Stimulated activated CD4-positive, alpha-beta T cell treated with anti-CD3 and anti-CD28 coated beads, Interleukin-4, amount 100 ng/mL, for 24 hours (primary cell): ENCODE data around the gene CNKSR3.
A peak's percentile ranks its signal among the peaks of the same experiment; 100 is the strongest.

Experiments used
- DNase-seq: peaks from one replicate; pipeline ENCODE4 v3.0.0-alpha.2; 2020

CNKSR3 gene

GRCh38 chr6:154410619-154411072 is 99.8 kb downstream of the CNKSR3 start:
- peak; percentile 59 for DNase-seq

DNA sequence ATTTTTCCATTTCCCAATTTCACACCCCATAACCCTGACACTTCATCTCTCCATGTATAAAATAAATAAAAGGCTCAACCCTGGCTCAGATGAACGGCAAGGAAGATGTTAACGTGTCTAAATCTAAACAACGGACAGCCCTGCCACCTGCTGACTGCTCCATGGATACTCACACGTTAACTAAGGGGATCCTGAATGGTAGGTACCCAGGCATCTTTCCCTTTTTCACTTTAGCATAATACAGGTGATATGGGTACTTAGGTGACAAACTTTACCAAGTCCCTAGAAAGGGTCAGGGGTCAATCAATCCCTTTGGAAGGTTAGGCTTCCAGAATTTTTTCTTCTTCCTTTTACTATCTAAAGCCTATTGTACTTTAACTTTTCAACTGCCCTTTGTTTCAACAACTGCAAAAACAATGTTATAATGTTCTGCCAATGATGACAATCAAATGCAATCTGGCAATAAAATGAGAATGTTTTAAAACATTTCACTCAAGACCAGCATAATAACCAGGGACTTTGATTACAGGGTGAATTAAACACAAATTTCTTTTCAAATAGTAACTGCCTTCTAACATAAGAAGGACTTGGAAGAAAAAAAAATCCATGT is 101.5 kb downstream of the CNKSR3 start:
- no peak for DNase-seq

DNA sequence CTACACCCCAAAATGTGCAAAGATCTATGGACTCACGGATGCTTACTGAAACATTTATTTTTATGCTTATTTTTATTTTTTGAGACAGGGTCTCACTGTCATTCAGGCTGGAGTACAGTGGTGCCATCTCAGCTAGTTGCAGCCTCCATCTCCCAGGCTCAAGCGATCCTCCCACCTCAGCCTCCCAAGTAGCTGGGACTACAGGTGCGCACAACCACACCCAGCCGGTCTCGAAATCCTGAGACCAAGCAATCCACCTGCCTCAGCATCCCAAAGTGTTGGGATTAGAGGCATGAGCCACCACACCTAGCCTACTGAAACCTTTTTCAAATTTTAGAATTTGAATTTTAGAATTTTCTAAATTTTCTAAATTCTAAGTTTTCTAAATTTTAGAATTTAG is 103.0 kb downstream of the CNKSR3 start:
- DNase-seq, result no peak

GRCh38 chr6:154406869-154407268 is 103.6 kb downstream of the CNKSR3 start:
- DNase-seq, result no peak

DNA sequence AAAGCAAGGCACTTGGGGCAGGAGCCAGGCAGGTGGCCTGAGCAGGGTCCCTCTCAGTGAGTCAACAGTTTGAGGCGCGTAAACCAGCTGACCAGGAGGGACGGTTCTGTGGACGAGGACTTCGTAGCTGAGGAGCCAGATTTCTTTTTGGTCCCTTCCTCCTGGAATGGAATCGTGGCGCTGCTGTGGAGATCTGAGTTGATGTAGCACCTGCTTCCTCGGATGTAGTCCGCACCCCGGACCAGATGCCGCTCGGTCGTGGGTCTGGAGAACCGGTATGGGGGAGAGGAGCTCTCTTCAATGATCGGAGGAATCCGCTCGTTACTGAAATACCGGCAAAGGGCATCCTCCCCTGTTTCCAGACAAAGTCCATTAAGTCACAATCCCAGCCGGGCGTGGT is 104.2 kb downstream of the CNKSR3 start:
- DNase-seq, result no peak

DNA sequence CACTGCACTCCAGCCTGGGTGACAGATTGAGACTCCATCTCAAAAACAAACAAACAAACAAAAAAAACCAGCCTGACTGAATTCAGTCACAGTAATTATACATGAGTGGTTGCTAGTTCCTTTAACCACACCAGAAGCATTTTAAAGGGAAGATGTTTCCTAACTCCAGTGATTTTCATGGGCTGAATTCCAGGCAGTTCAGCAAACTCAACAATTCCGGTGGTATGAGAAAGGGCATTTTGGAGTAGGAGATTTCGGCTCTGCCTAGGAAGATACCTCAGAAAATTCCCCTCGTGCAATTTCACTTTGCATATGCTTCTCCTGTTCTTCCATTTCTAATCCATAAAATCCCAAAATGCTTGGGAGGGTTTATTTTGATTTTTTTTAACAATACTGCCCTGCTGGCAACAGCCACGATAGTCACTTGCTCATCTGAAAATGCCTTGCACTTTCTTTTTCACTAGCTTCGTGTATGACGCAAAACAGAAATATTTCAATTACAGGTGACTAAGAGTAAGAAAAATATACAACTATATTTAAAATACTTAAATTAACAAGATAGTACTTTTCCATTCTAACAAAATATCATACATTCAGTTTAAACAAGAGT is 105.6 kb downstream of the CNKSR3 start:
- DNase-seq, result no peak

DNA sequence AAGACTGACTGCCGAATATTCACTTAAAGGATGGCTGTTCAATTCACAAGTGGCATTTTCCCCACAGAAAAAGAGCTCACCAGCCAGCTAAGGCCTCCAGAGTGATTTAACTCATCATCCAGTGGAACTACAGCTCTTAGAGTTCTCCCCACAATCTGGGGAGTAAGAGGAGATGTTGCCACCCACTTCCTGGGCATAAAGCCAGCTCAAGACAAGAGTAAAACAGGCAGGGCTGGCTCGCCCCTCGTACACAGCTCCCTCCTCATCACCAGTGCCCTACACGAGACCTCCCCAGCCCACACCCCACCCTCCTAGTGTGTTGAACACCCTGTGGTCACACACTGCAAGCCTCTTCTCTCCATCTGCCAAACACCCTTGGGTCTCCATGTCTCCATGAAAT is 106.7 kb downstream of the CNKSR3 start:
- DNase-seq, result no peak

- no peak for DNase-seq
Measured at GRCh38 chr6:154402081-154402780, 108.3 kb downstream of the CNKSR3 start.

GRCh38 chr6:154399097-154399496 is 111.4 kb downstream of the CNKSR3 start:
- DNase-seq, result no peak

DNA sequence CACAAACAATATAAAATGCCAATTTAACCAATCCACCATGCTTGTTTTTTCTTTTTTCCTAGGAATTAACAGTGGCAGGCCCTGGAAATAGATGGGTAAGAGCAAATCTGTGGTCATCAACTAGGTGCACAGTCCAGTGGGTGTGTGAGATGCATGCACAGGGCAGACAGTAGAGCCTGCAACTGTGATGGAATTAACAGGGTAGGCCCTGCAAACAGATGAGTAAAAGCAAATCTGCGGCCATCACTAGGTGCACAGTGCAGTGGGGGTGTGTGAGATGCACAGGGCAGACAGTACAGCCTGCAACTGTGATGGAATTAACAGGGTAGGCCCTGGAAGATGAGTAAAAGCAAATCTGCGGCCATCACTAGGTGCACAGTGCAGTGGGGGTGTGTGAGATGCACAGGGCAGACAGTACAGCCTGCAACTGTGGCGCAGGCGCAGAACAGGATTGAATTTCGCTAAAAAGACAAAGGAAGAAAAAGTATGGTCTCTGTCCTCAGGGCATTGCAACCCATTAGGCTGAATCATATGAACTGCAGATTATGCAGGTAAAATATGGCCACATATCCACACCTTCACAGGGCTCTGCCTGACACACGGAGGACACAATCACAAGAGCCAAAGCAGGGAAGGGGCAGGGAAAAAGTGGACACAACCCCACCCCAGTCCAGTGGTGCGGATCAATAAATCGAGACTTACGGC is 112.8 kb downstream of the CNKSR3 start:
- DNase-seq, result no peak

- DNase-seq, result no peak
Measured at GRCh38 chr6:154395878-154396277, 114.6 kb downstream of the CNKSR3 start.

GRCh38 chr6:154395316-154395715 is 115.2 kb downstream of the CNKSR3 start:
- DNase-seq, result no peak

DNA sequence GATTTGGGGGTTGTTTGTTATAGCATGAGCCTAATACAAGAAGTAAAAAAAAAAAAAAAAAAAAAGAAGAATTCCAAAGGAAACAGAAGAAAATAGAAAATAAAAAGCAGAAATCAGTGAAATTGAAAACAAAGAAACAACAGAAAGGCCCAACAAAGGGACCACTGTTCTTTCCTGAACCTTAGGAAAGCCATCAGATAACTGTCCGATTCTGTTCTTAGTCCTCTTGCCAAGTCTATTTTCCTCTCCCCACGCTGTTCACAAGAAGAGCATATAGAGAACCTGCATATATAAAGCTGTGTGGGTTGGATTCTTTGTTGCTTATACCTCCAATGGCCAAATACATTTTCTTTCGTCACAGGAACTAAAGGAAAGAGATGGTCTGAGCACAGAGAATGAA is 115.9 kb downstream of the CNKSR3 start:
- no peak for DNase-seq

DNA sequence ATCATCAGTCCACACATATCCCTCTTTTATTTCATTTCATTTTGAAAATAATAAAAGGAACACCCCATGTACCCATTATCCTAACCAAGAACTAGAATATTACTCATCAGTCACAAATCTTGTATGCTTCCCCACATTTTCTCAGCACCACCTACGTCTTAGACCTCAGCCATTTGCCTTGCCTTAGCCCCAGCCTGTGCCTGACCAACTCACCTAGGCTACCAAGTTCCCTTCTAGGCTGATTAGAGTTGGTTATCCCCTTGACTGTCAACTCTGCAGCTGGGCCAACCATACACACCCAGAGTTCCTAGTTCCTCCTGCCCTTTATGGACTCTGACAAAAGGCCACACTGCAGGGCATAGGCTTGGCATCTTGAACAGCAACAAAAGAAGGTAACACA is 120.5 kb downstream of the CNKSR3 start:
- DNase-seq, result no peak

DNA sequence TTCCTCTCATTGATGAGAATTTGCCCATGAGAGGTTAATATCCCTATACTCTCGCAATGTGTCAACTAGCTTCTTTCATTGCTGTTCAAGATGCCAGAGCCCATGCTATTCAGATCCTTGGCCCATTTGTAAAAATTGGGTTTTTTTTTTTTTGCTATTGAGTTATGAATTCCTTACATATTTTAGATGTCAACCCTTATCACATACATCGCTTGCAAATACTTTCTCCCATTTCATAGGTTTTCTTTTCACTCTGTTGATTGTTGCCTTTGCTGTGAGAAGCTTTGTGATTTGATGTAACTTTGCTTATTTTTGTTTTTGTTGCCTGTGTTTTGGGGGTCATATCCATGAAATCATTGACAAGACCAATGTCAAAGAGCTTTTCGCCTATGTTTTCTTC is 121.7 kb downstream of the CNKSR3 start:
- DNase-seq, result no peak

DNA sequence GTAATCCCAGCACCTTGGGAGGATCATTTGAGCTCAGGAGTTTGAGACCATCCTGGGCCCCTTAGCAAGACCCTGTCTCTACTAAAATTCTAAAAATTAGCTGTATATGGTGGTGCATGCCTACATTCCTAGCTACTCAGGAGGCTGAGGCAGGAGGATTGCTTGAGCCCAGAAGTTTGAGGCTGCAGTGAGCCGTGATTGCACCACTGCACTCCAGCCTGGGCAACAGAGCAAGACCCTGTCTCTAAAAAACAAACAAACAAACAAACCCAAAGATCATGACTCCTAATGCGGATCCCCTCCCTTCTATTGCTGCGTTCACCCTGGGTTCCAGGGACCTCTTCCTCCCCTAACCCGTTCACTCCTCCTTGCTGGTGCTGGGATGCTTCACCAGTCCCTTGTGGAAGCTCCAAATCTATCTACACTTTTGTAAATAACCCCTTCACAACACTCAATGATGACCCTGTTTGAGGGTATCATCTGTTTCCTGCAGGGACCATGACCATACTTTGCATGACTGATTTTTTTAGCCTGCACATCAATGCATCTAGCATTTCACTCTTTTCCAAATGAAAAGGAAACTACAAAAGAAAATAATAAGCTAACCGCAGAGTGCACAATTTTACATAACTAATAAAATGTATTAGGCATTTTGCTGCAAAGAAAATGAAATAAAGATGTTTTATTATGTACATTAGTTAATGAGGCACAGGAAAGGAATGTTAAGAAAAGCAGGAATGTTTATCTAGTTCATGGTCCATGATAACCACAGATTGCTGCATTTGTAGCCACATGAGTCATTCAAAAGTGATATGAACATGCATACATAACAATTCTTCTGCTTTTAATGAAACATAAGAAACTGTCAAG is 123.4 kb downstream of the CNKSR3 start:
- no peak for DNase-seq

DNA sequence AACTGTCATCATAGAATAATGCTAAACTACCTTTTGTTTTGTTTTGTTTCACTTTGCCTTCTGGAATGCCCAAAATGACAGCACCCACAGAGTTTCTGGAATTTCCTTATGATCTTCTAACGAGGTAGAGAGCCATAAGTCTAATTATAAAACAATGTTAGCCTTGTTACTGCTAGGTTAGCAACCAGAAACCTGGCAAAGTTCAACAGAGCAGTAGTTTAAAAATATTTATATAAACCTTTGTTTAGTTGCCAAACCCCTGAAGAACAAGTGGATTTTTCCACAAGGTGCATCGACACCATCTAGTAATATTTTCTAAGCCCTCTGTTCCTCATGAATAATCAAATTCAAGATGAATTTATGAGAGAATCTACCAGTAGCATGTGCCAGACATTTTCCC is 126.3 kb downstream of the CNKSR3 start:
- DNase-seq, result no peak

- DNase-seq, result no peak
Measured at GRCh38 chr6:154383273-154383672, 127.2 kb downstream of the CNKSR3 start.

GRCh38 chr6:154382740-154383139 is 127.7 kb downstream of the CNKSR3 start:
- no peak for DNase-seq

DNA sequence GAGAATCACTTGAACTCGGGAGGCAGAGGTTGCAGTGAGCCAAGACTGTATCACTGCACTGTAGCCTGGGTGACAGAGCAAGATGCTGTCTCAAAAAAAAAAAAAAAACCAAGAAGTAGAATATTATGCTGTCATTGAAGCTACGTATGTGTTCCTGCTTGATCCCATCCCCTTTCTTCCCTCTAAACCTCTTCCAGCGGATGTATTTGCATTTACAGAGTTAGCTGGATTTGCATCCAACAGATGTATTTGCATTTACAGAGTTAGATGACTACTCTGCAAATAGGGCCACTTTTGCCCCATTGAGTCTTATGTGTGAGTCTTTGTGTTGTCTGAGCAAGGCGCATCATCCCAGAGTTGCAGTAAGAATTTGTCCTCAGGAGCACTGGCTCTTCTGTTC is 128.9 kb downstream of the CNKSR3 start:
- no peak for DNase-seq

- no peak for DNase-seq
Measured at GRCh38 chr6:154380741-154381140, 129.7 kb downstream of the CNKSR3 start.

DNA sequence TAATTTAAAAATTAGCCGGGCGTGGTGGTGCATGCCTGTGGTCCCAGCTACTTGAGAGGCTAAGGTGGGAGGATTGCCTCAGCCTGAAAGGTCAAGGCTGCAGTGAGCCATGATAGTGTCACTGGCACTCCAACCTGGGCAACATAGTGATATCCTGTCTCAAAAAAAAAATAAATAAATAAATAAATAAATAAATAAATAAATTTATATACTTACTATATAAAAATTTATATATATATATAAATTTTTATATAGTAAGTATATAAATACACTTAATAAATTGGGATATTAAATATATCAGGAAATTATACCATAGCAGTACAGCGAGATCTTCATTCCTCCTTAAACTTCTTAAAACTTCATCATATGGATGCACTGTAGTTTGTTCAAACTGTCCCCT is 130.9 kb downstream of the CNKSR3 start:
- DNase-seq, result no peak

DNA sequence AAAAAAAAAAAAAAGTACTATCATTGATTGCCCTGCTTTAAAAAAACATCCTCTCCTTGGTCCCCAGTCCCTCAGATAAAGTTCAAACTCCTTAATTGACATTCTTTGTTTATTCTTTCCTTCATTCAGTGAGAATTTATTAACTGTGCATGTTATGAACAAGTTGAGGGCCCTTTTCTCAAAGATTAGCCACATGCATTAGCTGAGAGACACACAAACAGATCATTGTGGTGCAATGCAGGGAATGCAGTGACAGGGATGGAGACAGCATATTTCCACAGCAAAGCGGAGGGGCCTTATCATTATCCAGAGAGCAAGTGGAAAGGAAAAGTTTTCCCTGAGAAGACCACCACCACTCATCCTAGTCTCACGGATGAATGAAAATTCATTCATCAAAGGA is 132.0 kb downstream of the CNKSR3 start:
- DNase-seq, result no peak
